D341Med (cell line): ENCODE measurements around the gene APOL3.
"Not testable (repeated sequence)": the region's sequence is repeated elsewhere in the genome, so short reads cannot be mapped to it uniquely, and the experiment has no call there.

Experiments used
- DNase-seq: peaks from one replicate; pipeline ENCODE4 v3.0.0; 2012; ENCODE audit warnings: low spot score

The APOL3 gene

GRCh38 chr22:36100134-36100824 is 60.3 kb downstream of the APOL3 start:
- no peak for DNase-seq

DNA sequence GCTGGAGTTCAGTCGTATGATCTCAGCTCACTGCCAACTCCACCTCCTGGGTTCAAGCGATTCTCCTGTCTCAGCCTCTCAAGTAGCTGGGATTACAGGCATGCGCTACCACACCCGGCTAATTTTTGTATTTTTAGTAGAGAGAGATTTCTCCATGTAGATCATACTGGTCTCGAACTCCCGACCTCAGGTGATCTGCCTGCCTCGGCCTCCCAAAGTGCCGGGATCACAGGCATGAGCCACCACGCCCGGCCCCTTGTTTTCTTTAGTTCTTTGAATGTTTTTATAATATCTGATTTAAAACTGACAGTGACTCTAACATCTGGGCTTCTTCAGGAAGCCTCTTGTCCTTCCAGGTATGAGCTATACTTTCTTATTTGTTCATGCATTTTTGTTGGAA is 61.0 kb downstream of the APOL3 start:
- DNase-seq, result not testable (repeated sequence)

DNA sequence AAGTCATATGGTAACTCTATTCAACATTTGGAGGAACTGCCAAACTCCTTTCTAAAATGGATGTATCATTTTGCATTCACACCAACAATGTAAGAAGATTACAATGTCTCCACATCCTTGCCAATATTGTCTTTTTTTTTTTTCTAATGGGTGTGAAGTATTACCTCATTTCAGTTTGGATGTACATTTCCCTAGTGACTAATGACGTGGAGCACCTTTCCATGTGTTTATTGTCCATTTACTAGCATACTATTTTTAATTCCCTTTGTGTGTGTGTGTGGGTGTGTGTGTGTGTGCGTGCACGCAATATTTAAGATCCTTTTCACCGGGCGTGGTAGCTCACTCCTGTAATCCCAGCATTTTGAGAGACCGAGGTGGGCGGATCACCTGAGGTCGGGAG is 62.7 kb downstream of the APOL3 start:
- no peak for DNase-seq

- not testable (repeated sequence) for DNase-seq
These were observed 69.8 kb downstream of the APOL3 start for GRCh38 chr22:36090772-36091171.
